Stimulated activated CD4-positive, alpha-beta T cell treated with anti-CD3 and anti-CD28 coated beads, TNF-alpha, amount 100 ng/mL, for 48 hours (primary cell): ENCODE measurements around the gene TRH.
"Not testable (repeated sequence)": the region's sequence is repeated elsewhere in the genome, so short reads cannot be mapped to it uniquely, and the experiment has no call there.

ENCODE experiments used
- DNase-seq, 3 donors: peaks; one replicate each; pipeline ENCODE4 v3.0.0-alpha.2; 2020; ENCODE audit warnings: low read depth in 3 of 3

Gene TRH

DNA sequence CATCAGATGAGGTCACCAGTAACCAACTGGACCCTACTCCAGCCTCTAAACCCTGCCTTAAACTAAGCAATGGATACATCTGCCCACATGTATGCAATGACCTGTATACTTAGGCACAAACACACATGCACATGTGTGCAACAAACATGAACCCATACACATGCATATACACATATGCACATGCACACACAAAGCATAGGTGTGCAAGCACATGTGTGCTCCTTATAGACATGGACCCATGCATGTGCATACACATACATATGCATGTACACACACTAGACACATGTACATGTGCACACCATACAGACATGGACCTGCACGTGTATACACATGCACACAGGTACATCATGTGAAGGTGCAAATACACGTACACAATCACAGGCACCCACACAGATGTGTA, 8.6 kb upstream of the TRH start:
- no peak for DNase-seq

- no peak for DNase-seq
Measured at GRCh38 chr3:129966876-129967275, 7.6 kb upstream of the TRH start.

- no peak for DNase-seq
Measured at GRCh38 chr3:129967761-129968160, 6.8 kb upstream of the TRH start.

DNA sequence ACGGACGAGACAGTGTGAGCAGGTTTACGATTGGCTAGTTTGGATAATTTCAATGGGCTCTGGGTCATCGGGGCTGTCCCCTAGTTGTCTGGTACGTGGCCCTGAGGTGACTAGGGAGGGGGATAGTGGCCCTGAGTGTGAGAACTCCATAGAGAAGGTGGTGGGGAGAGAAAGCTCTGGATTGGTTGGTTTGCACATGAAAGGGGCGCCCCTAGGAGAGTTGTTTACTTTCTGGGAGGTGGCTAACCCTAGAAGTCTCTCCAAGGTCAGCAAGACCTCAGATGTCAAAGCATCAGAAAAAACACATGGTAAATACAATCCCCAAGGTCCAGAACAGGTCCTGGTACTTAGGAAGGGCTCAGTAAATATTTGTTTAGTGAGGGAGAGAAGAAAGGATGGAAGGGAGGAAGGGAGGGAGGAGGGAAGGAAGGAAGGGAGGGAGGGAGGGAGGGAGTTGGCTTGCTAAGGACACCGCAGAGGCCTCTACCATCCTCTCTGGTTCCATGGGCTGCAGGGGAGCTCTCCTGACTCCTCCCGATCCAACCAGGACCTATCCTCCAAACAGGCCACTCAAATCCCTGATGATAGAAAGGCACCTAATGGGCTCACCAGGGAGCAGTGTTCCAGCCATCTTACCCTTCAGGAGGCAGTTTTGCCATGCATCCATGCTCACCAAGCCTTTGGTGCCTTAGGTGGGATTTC, 3.0 kb upstream of the TRH start:
- DNase-seq: no peak

- no peak for DNase-seq
Measured at GRCh38 chr3:129972301-129972700, 2.2 kb upstream of the TRH start.

GRCh38 chr3:129973853-129974563, 512 bp upstream of the TRH start:
- DNase-seq: no peak

DNA sequence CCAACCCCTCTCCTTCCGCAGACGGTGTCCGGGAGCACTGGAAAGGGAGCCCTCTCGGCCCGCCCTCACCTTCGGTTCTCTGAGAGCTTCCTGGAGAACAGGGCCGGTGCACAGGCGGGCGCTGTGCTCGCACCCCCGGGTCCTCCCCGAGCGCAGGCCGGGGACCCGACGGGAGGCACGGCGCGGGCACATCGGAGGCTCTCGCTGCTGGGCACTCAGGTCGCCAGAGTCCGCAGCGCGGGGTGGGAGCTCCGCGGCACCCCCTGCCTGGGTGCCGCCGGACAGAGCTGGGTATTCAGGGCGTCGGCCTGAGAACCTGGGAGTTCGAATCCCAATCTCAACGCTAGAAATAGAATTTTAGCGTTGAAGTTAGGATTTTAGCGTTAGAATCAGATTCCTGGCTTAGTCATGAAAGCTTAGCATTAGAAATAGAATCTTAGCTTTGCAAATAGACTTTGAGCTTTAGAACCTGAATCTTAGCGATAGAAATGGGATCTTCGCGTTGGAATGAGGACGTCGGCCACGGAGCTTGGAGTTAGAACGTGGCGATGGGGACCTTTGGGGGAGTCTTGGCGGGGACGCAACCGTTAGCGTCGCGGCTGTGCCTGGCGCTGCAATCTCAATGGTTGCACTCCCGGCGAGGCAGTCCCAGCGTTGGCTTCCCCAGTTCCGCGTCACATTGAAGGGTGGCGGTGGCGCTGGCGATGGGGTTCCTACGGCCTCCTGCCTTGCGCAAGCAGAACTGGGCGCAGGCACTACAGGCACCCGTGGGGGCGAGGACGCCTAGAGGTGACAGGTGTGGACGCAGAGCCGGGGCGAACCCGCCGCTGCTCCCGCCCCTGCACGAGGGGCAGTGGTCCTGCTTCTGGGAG, 549 bp downstream of the TRH start:
- peak in 2 of 3 donors; percentile 4 to 6 for DNase-seq

- DNase-seq: no peak
Measured at GRCh38 chr3:129975705-129976048, 1.2 kb downstream of the TRH start.

GRCh38 chr3:129976286-129976685, 1.8 kb downstream of the TRH start:
- no peak for DNase-seq

DNA sequence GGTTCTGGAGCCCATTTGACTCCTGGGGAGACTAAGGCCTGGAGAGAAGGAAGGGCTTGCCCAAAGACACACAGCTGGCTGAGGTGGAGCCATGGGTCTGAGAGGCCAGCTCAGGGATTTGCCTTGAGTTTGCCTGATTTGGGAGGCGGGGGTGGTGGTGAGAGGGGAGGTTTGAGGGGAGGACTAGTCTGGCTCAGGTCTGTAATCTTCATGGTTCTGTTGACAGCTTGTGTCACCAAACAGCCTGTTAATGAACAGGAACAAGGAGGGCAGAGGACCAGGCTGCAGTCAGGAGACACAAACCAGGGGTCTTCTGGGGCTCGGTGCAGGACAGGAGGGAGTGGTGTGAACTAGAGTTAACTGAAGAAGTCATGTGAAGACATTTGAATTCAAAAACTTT, 3.6 kb downstream of the TRH start:
- no peak for DNase-seq

DNA sequence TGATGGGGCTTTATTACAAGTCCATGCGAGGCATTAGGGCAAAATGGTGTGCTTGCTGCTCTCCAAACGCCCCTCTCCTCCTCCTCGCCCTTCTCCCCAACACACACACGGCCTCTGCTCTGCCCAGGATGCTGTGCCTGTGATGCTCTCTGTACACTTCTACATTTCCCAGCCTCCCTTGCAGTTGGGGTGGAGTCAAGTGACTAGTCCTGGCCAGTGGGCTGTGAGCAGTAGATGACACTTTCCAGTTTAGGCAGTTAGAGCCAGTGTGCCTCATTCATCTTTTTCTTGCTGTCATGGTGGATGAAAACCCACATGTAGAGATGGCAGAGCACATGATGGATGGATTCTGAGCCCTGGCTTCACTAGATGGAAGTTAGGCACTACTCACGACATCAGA, 5.4 kb downstream of the TRH start:
- DNase-seq: no peak

- no peak for DNase-seq
Measured at GRCh38 chr3:129983561-129983960, 9.0 kb downstream of the TRH start.

GRCh38 chr3:129984125-129984524, 9.6 kb downstream of the TRH start:
- DNase-seq: no peak

DNA sequence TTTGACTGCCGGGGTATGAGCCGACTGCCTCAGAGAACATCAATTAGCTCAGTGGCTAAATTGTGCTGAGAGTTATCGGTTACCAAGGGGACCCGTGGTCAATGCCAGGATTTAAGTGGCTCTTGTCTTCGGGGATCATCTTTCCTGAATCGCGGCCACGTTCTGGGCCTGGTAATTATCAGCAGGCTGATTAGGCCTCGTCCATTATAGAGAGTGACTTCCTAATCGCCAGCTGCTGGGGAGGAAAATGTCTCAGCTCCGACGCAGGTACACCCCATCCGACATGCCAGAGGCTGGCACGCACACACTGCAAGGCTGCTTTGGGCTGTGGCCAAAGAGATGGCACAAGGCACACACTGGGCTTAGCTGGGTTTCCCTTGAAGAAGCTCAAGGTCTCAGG, 10.6 kb downstream of the TRH start:
- DNase-seq: no peak

DNA sequence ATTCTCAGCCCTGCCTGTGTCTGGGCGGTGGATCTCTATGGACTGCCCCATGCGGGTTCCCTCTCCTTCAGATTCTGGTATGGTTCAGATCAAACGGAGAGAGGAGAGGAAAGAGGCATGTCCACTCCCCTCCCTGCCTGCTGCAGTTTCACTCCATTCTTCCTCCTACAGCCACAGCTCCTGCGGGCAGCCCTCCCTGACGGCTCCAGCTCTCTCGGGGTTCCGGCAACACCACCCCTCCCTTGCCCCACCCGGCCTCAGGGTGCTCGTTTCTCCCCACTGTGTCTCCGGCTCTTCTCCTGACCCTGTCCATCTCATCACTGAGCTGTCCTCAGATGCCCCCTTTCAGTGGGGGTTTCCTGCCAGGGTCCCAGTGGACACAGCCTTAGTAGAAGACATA, 13.9 kb downstream of the TRH start:
- no peak for DNase-seq

- DNase-seq: no peak
Measured at GRCh38 chr3:129989414-129989813, 14.9 kb downstream of the TRH start.

DNA sequence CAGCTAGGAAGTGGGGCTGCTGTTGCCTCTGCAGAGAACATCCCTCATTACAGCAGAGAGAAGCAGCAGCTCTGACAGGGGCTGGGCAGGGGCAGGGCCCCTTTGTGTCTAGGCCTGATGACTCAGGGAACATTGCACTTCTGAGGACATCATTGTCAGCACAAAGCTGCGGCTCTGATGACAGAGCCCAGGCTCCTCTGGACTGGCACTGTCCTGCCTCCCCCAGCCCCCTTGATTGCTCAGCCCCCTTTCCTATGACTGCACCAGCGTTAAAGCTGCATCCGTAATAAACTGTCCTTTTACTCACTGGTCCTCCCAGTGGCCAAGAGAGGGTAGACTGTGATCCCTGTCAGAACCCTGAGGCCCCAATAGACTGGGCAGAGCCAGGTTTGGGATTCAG, 18.3 kb downstream of the TRH start:
- no peak for DNase-seq

DNA sequence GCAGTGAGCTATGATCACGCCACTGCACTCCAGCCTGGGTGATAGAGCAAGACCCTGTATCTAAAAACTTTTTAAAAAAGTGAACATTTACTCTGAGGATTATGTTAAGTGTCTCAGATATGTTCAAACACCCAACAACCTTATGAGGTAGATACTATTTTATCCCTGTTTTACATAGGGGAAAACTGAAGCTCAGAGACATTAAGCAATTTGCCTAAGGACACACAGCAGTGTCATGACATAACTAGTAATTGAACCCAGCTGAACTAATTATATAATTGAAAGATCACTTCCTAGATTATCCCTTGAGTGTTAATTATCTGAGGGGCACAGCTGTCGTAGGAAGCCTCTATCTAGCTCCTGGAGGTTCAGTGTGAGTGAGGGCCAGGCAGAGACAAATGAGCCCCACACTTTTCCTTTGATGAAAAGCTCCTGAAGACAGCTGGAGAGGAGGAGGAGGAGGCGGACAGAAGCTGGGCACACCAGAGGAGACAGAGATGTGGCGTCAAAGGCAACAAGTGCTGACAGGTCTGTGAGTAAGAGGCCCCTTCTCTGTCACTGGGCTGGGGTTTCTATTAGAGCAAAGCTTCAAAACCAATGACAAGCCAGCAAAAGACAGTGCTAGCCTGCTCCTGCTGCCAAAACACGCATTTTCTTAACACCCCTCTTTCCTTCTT, 20.5 kb downstream of the TRH start:
- no peak for DNase-seq

GRCh38 chr3:129996073-129996472, 21.6 kb downstream of the TRH start:
- no peak for DNase-seq

DNA sequence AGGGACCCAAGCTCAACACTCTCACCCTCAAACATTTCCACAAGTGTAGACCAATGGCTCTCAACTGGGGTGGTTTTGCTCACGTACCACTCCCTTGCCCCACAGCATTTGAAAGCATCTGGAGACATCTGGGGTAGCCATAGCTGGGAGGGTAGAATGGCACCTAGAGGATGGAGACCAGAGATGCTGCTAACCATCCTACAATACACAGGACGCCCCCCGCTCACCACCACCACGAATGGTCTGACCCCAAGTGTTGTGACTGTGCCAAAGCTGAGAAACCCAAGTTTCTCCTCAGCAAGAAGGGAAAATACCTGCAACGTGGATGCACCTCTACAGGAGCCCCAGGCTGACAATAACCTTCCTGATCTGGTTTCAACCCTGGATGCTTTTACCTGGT, 24.7 kb downstream of the TRH start:
- not testable (repeated sequence) for DNase-seq

DNA sequence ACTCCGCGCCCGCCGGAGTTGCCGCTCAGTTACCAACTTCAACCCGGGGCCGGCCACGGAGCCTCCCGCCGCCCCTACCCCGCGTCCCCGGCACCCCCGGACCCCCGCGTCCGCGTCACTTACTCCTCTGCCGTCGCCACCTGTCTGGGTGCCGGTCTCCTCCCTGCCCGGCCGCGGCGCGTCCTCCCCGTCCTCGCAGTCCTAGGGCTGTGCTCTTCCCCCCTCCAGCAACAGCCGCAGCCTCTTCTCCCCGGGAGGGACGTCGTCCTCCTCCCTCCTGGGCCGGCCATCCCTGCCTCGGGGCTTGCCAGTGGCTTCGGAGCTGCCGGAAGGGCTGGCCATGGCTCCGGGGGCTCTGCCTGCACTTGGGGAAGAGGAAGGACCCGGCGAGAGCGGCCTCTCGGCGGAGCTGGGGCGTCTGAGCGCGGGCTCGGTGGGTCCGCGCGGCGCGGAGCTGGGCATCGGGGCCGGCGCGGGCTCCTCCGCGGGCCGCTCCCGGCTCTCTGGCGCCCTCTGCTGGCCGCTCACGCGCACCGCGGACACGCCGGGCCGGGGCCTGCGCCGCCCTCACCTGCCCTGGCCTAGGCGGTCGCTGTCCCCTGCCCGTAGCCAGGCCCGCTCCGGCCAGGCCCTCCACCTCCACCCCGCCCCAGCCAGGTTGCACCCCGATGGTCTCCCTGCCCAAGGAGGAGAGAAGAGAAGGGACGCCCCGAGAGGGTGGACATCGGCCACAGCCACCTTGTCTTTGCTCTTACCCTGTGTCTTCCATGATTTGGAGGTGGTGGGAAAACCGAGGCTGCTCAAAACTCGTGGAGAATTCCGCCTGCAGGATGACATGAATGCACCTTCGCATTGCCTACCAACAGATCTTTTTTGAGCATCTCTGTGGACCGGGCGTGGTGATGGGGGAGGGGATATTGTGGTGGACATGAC, 28.4 kb downstream of the TRH start:
- DNase-seq: peak; percentile 21 to 51 (median 51)
